Inferior parietal cortex (tissue), 1 donor: ENCODE results near the gene DSCAML1.
A peak's percentile ranks its signal among the peaks of the same experiment; 100 is the strongest.

Experiments
- DNase-seq: peaks from one replicate; pipeline ENCODE4 v3.0.0-alpha.2; 2016; ENCODE audit errors: extremely low spot score

The DSCAML1 gene

GRCh38 chr11:117428856-117429229 lies 368.2 kb downstream of the DSCAML1 start:
- no peak for DNase-seq

GRCh38 chr11:117428186-117428855 lies 368.7 kb downstream of the DSCAML1 start:
- DNase-seq: no peak

GRCh38 chr11:117427356-117427874 lies 369.6 kb downstream of the DSCAML1 start:
- no peak for DNase-seq

- DNase-seq: no peak
Observed at GRCh38 chr11:117426941-117427340, 370.1 kb downstream of the DSCAML1 start.

GRCh38 chr11:117426297-117426685 lies 370.7 kb downstream of the DSCAML1 start:
- DNase-seq: peak; percentile 86

- no peak for DNase-seq
Observed at GRCh38 chr11:117425679-117426296, 371.2 kb downstream of the DSCAML1 start.

GRCh38 chr11:117424781-117425180 lies 372.2 kb downstream of the DSCAML1 start:
- DNase-seq: no peak

GRCh38 chr11:117423046-117423575 lies 373.9 kb downstream of the DSCAML1 start:
- DNase-seq: no peak

- DNase-seq: no peak
Observed at GRCh38 chr11:117421476-117421875, 375.5 kb downstream of the DSCAML1 start.

- no peak for DNase-seq
Observed at GRCh38 chr11:117421041-117421440, 376.0 kb downstream of the DSCAML1 start.

- no peak for DNase-seq
Observed at GRCh38 chr11:117420598-117420997, 376.4 kb downstream of the DSCAML1 start.

GRCh38 chr11:117420143-117420485 lies 376.9 kb downstream of the DSCAML1 start:
- no peak for DNase-seq

- DNase-seq: no peak
Observed at GRCh38 chr11:117419482-117420142, 377.4 kb downstream of the DSCAML1 start.

GRCh38 chr11:117418737-117419481 lies 378.1 kb downstream of the DSCAML1 start:
- no peak for DNase-seq

GRCh38 chr11:117417856-117418255 lies 379.2 kb downstream of the DSCAML1 start:
- no peak for DNase-seq

GRCh38 chr11:117417342-117417741 lies 379.7 kb downstream of the DSCAML1 start:
- no peak for DNase-seq

- DNase-seq: no peak
Observed at GRCh38 chr11:117415358-117415896, 381.6 kb downstream of the DSCAML1 start.

GRCh38 chr11:117414724-117415123 lies 382.3 kb downstream of the DSCAML1 start:
- no peak for DNase-seq

GRCh38 chr11:117413616-117414015 lies 383.4 kb downstream of the DSCAML1 start:
- no peak for DNase-seq

GRCh38 chr11:117412653-117413275 lies 384.3 kb downstream of the DSCAML1 start:
- DNase-seq: no peak

- DNase-seq: no peak
Observed at GRCh38 chr11:117412176-117412575, 384.8 kb downstream of the DSCAML1 start.
